Neural crest cell (in vitro differentiated cells): ENCODE results near the gene TCEANC2. TPM values are rescaled to one million over a fixed set of nuclear protein-coding genes. Genes with fewer than 3 reads are reported as not detected.

ENCODE experiments used
- DNase-seq: peaks from one replicate; pipeline ENCODE4 v3.0.0; 2021; ENCODE audit warnings: low read depth, mixed read lengths, low spot score
- H3K27ac Mint-ChIP-seq: one replicate; pipeline ENCODE4 v1.8.0; 2021; ENCODE audit warnings: mild to moderate bottlenecking, mixed read lengths; ENCODE audit not compliant: unreplicated experiment
- H3K27me3 Mint-ChIP-seq: 2 replicates; pipeline ENCODE4 v1.8.0; 2021; ENCODE audit warnings: low read depth, mild to moderate bottlenecking, mixed read lengths
- H3K36me3 Mint-ChIP-seq: 2 replicates; pipeline ENCODE4 v1.8.0; 2021; ENCODE audit warnings: low read depth, mild to moderate bottlenecking, mixed read lengths
- H3K4me1 Mint-ChIP-seq: 2 replicates; pipeline ENCODE4 v1.8.0; 2021; ENCODE audit warnings: mixed read lengths
- H3K4me3 Mint-ChIP-seq: one replicate; pipeline ENCODE4 v1.8.0; 2021; ENCODE audit warnings: mild to moderate bottlenecking, mixed read lengths
- H3K9me3 Mint-ChIP-seq: 2 replicates; pipeline ENCODE4 v1.8.0; 2021; ENCODE audit warnings: mixed read lengths
- total RNA-seq: library from RNA; stranded (reverse); gene quantifications from 2 replicates; pipeline ENCODE4 v1.2.1, GENCODE V29; 2021
- TF ChIP-seq, protein P1 (sequence below): fragments of 200-600 bp; sonication (generic); conservative IDR thresholded peaks from 2 replicates; pipeline ENCODE4 v1.5.0; 2021; ENCODE audit warnings: antibody characterized with exemption, mild to moderate bottlenecking

Gene TCEANC2
- total RNA-seq, 1 donor from 2014 or later = 8.5 TPM

DNA sequence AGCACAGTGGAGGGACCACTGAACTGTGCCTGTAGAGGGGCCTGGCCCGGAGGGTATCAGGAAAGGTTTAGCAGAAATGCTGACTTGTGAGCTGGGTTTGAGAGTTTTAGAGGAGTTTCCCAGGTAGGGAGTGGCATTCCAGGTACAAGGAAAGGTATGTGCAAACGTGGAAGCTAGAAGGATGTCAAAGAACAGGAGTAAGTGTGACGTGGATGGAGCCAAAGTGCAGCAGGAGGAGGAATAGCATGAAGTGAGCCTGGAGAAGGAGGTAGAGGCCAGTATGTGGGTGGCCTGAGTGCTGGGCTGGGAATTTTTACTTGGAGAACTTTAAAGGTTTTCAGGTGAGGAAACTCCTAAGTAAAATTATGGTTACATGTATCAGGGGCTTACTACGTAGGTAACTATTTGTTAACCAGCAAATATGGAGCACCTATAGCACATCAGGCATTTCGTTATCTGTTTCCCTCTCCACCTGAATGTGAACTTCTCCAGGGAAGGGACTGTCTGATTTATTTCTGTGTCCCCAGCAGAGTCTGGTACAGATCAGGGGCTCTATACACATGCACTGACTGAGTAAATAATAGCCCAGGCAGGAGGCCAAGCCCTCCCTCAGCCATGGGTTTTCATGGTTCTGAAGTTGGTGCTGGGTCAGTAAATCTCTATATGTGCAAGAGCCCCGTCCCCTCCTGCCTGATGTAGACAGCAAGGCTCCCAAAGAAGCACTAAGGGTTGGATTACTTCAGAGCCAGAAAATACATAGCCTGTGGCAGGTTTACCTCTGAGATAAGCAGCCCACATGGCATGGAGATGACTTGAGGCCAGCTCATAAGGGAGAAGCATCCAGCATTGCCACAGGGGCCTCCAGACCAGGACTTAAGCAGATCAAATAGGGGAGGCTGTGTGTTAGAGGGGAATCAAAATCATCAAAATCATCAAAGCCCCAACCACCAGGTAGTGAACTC is 56.0 kb downstream of the TCEANC2 start:
- TF ChIP-seq, protein P1, sequence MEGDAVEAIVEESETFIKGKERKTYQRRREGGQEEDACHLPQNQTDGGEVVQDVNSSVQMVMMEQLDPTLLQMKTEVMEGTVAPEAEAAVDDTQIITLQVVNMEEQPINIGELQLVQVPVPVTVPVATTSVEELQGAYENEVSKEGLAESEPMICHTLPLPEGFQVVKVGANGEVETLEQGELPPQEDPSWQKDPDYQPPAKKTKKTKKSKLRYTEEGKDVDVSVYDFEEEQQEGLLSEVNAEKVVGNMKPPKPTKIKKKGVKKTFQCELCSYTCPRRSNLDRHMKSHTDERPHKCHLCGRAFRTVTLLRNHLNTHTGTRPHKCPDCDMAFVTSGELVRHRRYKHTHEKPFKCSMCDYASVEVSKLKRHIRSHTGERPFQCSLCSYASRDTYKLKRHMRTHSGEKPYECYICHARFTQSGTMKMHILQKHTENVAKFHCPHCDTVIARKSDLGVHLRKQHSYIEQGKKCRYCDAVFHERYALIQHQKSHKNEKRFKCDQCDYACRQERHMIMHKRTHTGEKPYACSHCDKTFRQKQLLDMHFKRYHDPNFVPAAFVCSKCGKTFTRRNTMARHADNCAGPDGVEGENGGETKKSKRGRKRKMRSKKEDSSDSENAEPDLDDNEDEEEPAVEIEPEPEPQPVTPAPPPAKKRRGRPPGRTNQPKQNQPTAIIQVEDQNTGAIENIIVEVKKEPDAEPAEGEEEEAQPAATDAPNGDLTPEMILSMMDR = no peak
- Mint-ChIP-seq H3K27ac (no peak overlapping the region), H3K9me3 (no peaks in the 10 kb centered on the region), H3K27me3 (no peaks in the 10 kb centered on the region), H3K4me3 (no peak overlapping the region), H3K36me3 (no peaks in the 10 kb centered on the region), H3K4me1 (peaks cover 10% of the 10 kb centered on the region)
- no peak for DNase-seq

DNA sequence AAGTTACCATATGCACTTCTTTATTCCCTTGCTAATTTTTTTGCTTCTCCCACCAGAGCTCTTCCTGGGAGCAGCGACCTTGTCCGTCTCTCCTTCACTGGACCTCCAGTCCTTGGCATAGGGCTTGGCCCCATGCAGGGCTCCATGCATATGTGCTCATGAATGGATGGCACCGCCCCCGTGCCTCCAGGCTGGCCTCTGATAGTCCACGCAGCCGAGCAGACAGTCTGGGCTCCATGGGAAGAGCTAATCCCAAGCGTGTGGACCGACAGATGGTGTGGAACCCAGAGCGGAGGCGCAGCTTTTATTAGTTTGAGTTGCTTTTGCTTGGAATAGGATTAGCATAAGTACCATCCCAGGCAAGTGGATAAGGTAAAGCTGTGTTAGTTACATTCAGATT is 57.6 kb downstream of the TCEANC2 start:
- TF ChIP-seq, protein P1 = no peak
- Mint-ChIP-seq H3K27ac (no peak overlapping the region), H3K4me1 (peaks cover 10% of the 10 kb centered on the region), H3K36me3 (no peaks in the 10 kb centered on the region), H3K4me3 (no peak overlapping the region), H3K27me3 (no peaks in the 10 kb centered on the region), H3K9me3 (no peaks in the 10 kb centered on the region)
- DNase-seq = no peak

DNA sequence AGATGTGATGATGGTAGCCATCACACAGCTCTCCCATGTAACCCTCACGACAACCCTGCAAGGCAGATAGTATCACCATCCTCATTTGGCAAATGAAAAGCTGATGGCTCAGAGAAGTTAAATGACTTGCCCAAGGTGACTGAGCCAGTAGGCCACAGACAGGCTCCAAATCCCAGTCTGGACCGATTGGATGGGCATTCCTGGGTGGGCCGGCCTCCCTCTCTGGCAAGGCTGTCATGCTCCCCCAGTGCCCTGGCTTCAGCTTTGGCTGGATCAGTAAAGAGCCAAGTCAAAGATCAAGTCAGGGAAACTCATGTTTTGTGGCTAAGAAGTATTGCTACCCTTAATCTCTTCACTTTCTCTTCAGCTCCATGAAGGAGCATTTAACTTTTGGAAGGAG is 58.2 kb downstream of the TCEANC2 start:
- TF ChIP-seq, protein P1 = no peak
- Mint-ChIP-seq H3K27ac (no peak overlapping the region), H3K4me3 (no peak overlapping the region), H3K9me3 (no peaks in the 10 kb centered on the region), H3K4me1 (peaks cover 10% of the 10 kb centered on the region), H3K27me3 (no peaks in the 10 kb centered on the region), H3K36me3 (no peaks in the 10 kb centered on the region)
- no peak for DNase-seq

DNA sequence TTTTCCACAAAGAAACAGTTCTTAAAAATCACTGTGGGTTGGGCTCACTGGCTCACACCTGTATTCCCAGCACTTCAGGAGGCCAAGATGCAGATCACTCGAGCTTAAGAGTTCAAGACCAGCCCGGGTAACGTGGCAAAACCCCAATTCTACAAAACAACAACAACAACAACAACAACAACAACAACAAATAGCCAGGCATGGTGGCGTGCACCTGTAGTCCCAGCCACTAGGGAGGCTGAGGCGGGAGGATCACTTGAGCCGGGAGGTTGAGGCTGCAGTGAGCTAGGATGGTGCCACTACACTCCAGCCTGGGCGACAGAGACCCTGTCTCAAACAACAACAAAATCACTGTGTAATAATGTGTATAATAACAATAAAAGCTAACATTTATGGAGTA is 58.6 kb downstream of the TCEANC2 start:
- Mint-ChIP-seq H3K36me3 (no peaks in the 10 kb centered on the region), H3K4me1 (peaks cover 10% of the 10 kb centered on the region), H3K4me3 (no peak overlapping the region), H3K27me3 (no peaks in the 10 kb centered on the region), H3K27ac (no peak overlapping the region), H3K9me3 (no peaks in the 10 kb centered on the region)
- no peak for DNase-seq
- TF ChIP-seq, protein P1 = no peak

DNA sequence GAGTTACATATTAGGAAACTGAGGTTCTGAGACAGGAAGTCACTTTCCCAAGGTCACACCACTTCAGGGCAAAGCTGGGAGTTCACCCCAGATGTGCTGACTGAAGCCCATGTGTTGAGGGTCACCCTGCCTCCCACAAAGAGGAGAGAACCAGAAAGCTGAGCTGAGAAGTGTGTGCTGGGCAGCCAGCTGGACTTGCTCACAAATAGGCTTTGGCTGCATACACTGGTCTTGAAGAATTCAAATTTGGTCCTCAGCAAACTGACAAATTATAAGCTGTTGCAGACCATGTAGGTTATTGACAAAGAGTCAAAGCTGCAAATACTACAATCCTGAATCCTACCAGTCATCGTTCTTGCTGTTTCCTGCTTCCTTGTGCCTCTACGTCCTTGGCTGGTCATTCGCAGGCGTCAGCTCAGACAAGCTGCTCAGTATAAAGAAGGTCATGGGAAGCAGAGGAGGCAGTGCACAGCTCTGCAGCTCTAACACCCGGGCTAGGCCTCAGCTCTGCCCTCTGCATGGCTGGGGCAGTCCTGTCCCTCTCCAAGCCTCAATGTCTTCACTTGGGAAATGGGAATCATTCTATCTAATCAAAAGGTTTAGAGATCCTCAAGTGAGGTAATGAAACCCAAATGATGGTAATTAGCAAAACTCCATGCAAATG is 59.4 kb downstream of the TCEANC2 start:
- peak overlapping the region; percentile 20 for H3K27ac Mint-ChIP-seq
- H3K27me3 Mint-ChIP-seq = no peaks in the 10 kb centered on the region
- TF ChIP-seq, protein P1 = no peak
- peaks cover 10% of the 10 kb centered on the region for H3K4me1 Mint-ChIP-seq
- no peaks in the 10 kb centered on the region for H3K36me3 Mint-ChIP-seq
- no peak overlapping the region for H3K4me3 Mint-ChIP-seq
- no peak for DNase-seq
- H3K9me3 Mint-ChIP-seq = no peaks in the 10 kb centered on the region
